IMR-90 (cell line): ENCODE data around the gene PTPN4. TPM values are rescaled to one million over a fixed set of nuclear protein-coding genes. Genes with fewer than 3 reads are reported as not detected.

Experiments
- ATAC-seq: fragments of 200-7000 bp; cut with Tn5 transposase; 2 replicates; pipeline ENCODE4 v1.9.1; 2020; ENCODE audit warnings: low read depth, mild to moderate bottlenecking, moderate library complexity
- BruUV-seq: library from RNA; stranded (reverse); fragments of 400-500 nt; replicated peaks from 2 replicates; lab custom pipeline; 2021; lab: Mats Ljungman, UMichigan
- CTCF ChIA-PET: fragments of 300-600 bp; formaldehyde crosslinking; extraction: SDS; loops from one replicate; lab custom pipeline; 2021; ENCODE audit warnings: antibody characterized with exemption; lab: Yijun Ruan, JAX
- POLR2A ChIA-PET: fragments of 300-600 bp; sonication (Branson Sonifier 250); formaldehyde crosslinking; loops from one replicate; lab custom pipeline; 2022; ENCODE audit warnings: antibody characterized with exemption; ENCODE audit not compliant: unreplicated experiment; lab: Charles Lee
- DNase-seq: peaks from one replicate; pipeline ENCODE4 v3.0.0; 2013
- H2AFZ ChIP-seq: replicated peaks from 2 replicates; pipeline ENCODE3; 2013; ENCODE audit warnings: low read length, mild to moderate bottlenecking; ENCODE audit not compliant: poor library complexity
- H2AK5ac ChIP-seq: 2 replicates; pipeline ENCODE4 v1.6.1; 2013; ENCODE audit warnings: low read depth, low read length, inconsistent platforms
- H2AK9ac ChIP-seq: replicated peaks from 2 replicates; pipeline ENCODE3; 2013; ENCODE audit warnings: mild to moderate bottlenecking, low read depth, low read length, moderate library complexity; ENCODE audit not compliant: poor library complexity
- H2BK120ac ChIP-seq: 2 replicates; pipeline ENCODE4 v1.6.1; 2013; ENCODE audit warnings: low read depth, low read length, inconsistent platforms
- H2BK15ac ChIP-seq: 3 replicates; pipeline ENCODE4 v1.6.1; 2013; ENCODE audit warnings: low read depth, low read length, inconsistent platforms
- H2BK20ac ChIP-seq: 2 replicates; pipeline ENCODE4 v1.6.1; 2013; ENCODE audit warnings: low read depth, mild to moderate bottlenecking, inconsistent platforms, low read length, moderate library complexity
- H2BK5ac ChIP-seq: 2 replicates; pipeline ENCODE4 v1.6.1; 2013; ENCODE audit warnings: mild to moderate bottlenecking, low read depth, low read length, inconsistent platforms; ENCODE audit not compliant: poor library complexity, severe bottlenecking
- H3K14ac ChIP-seq: replicated peaks from 2 replicates; pipeline ENCODE4 v1.6.1; 2013; ENCODE audit warnings: low read depth, low read length, inconsistent platforms
- H3K18ac ChIP-seq: 2 replicates; pipeline ENCODE4 v1.6.1; 2013; ENCODE audit warnings: low read depth, low read length, control low read depth
- H3K23ac ChIP-seq: 2 replicates; pipeline ENCODE4 v1.6.1; 2013; ENCODE audit warnings: low read depth, low read length, inconsistent platforms
- H3K27ac ChIP-seq: 2 replicates; pipeline ENCODE4 v1.5.1; 2013; ENCODE audit warnings: mild to moderate bottlenecking, control low read depth, low read length; ENCODE audit not compliant: insufficient read depth
- H3K27me3 ChIP-seq: 2 replicates; pipeline ENCODE4 v1.6.1; 2013; ENCODE audit warnings: low read length; ENCODE audit not compliant: control insufficient read depth, insufficient read depth
- H3K36me3 ChIP-seq: 2 replicates; pipeline ENCODE4 v1.6.1; 2013; ENCODE audit warnings: low read length, mixed read lengths; ENCODE audit not compliant: control insufficient read depth, insufficient read depth
- H3K4ac ChIP-seq: 2 replicates; pipeline ENCODE4 v1.6.1; 2013; ENCODE audit warnings: low read depth, low read length, inconsistent platforms
- H3K4me1 ChIP-seq: 2 replicates; pipeline ENCODE4 v1.6.1; 2013; ENCODE audit warnings: low read length, mixed read lengths; ENCODE audit not compliant: control insufficient read depth, insufficient read depth
- H3K4me2 ChIP-seq: 2 replicates; pipeline ENCODE4 v1.6.1; 2013; ENCODE audit warnings: low read depth, mild to moderate bottlenecking, control low read depth, low read length, moderate library complexity
- H3K4me3 ChIP-seq: 2 replicates; pipeline ENCODE4 v1.5.1; 2013; ENCODE audit warnings: low read depth, mild to moderate bottlenecking, control low read depth, low read length, moderate library complexity; ENCODE audit not compliant: insufficient read depth
- H3K56ac ChIP-seq: 2 replicates; pipeline ENCODE4 v1.6.1; 2013; ENCODE audit warnings: low read length, inconsistent platforms; ENCODE audit not compliant: insufficient read depth; ENCODE audit errors: extremely low read depth
- H3K79me1 ChIP-seq, 2 experiments: 2 replicates each; pipeline ENCODE4 v1.6.1; 2013; ENCODE audit warnings: low read length in 2 of 2, inconsistent platforms in 1 of 2, low read depth in 1 of 2
- H3K9ac ChIP-seq: 2 replicates; pipeline ENCODE4 v1.6.1; 2013; ENCODE audit warnings: low read depth, low read length, control low read depth
- H3K9me1 ChIP-seq: 2 replicates; pipeline ENCODE4 v1.6.1; 2013; ENCODE audit warnings: low read length, inconsistent platforms; ENCODE audit not compliant: insufficient read depth
- H3K9me3 ChIP-seq: 2 replicates; pipeline ENCODE4 v1.6.1; 2013; ENCODE audit warnings: low read length; ENCODE audit not compliant: control insufficient read depth, insufficient read depth
- H4K20me1 ChIP-seq: 2 replicates; pipeline ENCODE4 v1.6.1; 2013; ENCODE audit warnings: low read length, inconsistent platforms; ENCODE audit not compliant: insufficient read depth
- H4K5ac ChIP-seq: 2 replicates; pipeline ENCODE4 v1.6.1; 2013; ENCODE audit warnings: mild to moderate bottlenecking, low read depth, low read length, control low read depth
- H4K8ac ChIP-seq, 2 experiments: 2 replicates each; pipeline ENCODE4 v1.6.1; 2013; ENCODE audit warnings: low read depth in 2 of 2, low read length in 2 of 2, control low read depth in 1 of 2, inconsistent platforms in 1 of 2
- H4K91ac ChIP-seq: 2 replicates; pipeline ENCODE4 v1.6.1; 2013; ENCODE audit warnings: low read depth, low read length, inconsistent platforms; ENCODE audit not compliant: insufficient read depth
- BHLHE40 ChIP-seq: fragments of 150-350 bp; IDR thresholded peaks from 2 replicates; pipeline ENCODE4 v1.6.1; 2016; ENCODE audit warnings: mild to moderate bottlenecking, low read depth, low read length
- CEBPB ChIP-seq: IDR thresholded peaks from 2 replicates; pipeline ENCODE4 v1.6.1; 2012; ENCODE audit warnings: low read depth, low read length, improper control_type of control experiment
- CHD1 ChIP-seq: IDR thresholded peaks from 2 replicates; pipeline ENCODE4 v1.6.1; 2012; ENCODE audit warnings: low read depth, low read length, improper control_type of control experiment
- CTCF ChIP-seq: conservative IDR thresholded peaks from 2 replicates; pipeline ENCODE4 v1.5.1; 2012; ENCODE audit warnings: mild to moderate bottlenecking, low read depth, low read length, improper control_type of control experiment
- FOS ChIP-seq: fragments of 150-350 bp; IDR thresholded peaks from 2 replicates; pipeline ENCODE4 v1.6.1; 2016; ENCODE audit warnings: low read depth, low read length
- MAFK ChIP-seq: IDR thresholded peaks from 2 replicates; pipeline ENCODE4 v1.6.1; 2012; ENCODE audit warnings: low read depth, low read length, improper control_type of control experiment
- MAZ ChIP-seq: IDR thresholded peaks from 2 replicates; pipeline ENCODE4 v1.6.1; 2012; ENCODE audit warnings: low read depth, mild to moderate bottlenecking, low read length, improper control_type of control experiment, moderate library complexity, borderline replicate concordance
- MXI1 ChIP-seq: IDR thresholded peaks from 2 replicates; pipeline ENCODE4 v1.6.1; 2012; ENCODE audit warnings: low read depth, mild to moderate bottlenecking, low read length, moderate library complexity, borderline replicate concordance
- NFE2L2 ChIP-seq: fragments of 150-350 bp; IDR thresholded peaks from 2 replicates; pipeline ENCODE4 v1.6.1; 2016; ENCODE audit warnings: low read depth, mild to moderate bottlenecking, low read length
- POLR2A ChIP-seq: IDR thresholded peaks from 2 replicates; pipeline ENCODE4 v1.6.1; 2012; ENCODE audit warnings: mild to moderate bottlenecking, low read depth, low read length
- RAD21 ChIP-seq: IDR thresholded peaks from 2 replicates; pipeline ENCODE4 v1.6.1; 2012; ENCODE audit warnings: low read length, improper control_type of control experiment
- RCOR1 ChIP-seq: IDR thresholded peaks from 2 replicates; pipeline ENCODE4 v1.6.1; 2012; ENCODE audit warnings: mild to moderate bottlenecking, low read length, improper control_type of control experiment; ENCODE audit not compliant: insufficient replicate concordance
- RFX5 ChIP-seq: IDR thresholded peaks from 2 replicates; pipeline ENCODE4 v1.8.0; 2012; ENCODE audit warnings: low read depth, mild to moderate bottlenecking, low read length, moderate library complexity
- SMC3 ChIP-seq: fragments of 150-350 bp; IDR thresholded peaks from 2 replicates; pipeline ENCODE4 v1.6.1; 2016; ENCODE audit warnings: low read depth, mild to moderate bottlenecking, antibody characterized with exemption, low read length, moderate library complexity
- USF2 ChIP-seq: fragments of 150-350 bp; IDR thresholded peaks from 2 replicates; pipeline ENCODE4 v1.6.1; 2017; ENCODE audit warnings: mild to moderate bottlenecking, antibody characterized with exemption, low read length, low read depth
- WGBS, 2 experiments: methylation state at CpG; one replicate each; pipeline versions ENCODE4 v1.1.5 to v1.1.7; 2013; ENCODE audit warnings: missing lambda C conversion rate in 2 of 2; ENCODE audit not compliant: insufficient read length in 1 of 2; ENCODE audit errors: extremely low coverage in 2 of 2; 5-methylcytosine and 5-hydroxymethylcytosine counted together
- dilution Hi-C: fragments of 300-500 bp; cut with HindIII; formaldehyde crosslinking; loops from one replicate; pipeline ENCODE4 v1.14.3; 2018; ENCODE audit warnings: low sequenced_read_pairs; ENCODE audit not compliant: unreplicated experiment
- in situ Hi-C: fragments of 300-500 bp; cut with MboI; formaldehyde crosslinking; loops from 3 replicates; pipeline ENCODE4 v1.14.3; 2019; ENCODE audit warnings: low sequenced_read_pairs, inconsistent platforms, mixed read lengths
- intact Hi-C: fragments of 100-400 bp; cut with micrococcal nuclease; formaldehyde crosslinking; loops from 2 replicates; pipeline ENCODE4 v1.10.0; 2022
- polyA plus RNA-seq, 3 experiments: library from polyadenylated mRNA; depleted of rRNA; stranded (reverse); fragments of >200 nt; gene quantifications; 2 replicates each; pipeline ENCODE4 v1.2.3, GENCODE V29; 2012; ENCODE audit warnings: low replicate concordance in 1 of 3
- total RNA-seq: library from RNA; depleted of rRNA; stranded (reverse); fragments of >200 nt; gene quantifications from 2 replicates; pipeline ENCODE4 v1.2.3, GENCODE V29; 2012
- TF ChIP-seq, protein P1 (sequence below): fragments of 150-350 bp; IDR thresholded peaks from 2 replicates; pipeline ENCODE4 v1.6.1; 2016; ENCODE audit warnings: low read depth, mild to moderate bottlenecking, low read length, moderate library complexity, borderline replicate concordance

PTPN4 gene
- total and polyA plus RNA-seq, 2 of the 4 experiments (the other 2 are of a cell fraction), result 2.9 to 19.2 TPM

DNA sequence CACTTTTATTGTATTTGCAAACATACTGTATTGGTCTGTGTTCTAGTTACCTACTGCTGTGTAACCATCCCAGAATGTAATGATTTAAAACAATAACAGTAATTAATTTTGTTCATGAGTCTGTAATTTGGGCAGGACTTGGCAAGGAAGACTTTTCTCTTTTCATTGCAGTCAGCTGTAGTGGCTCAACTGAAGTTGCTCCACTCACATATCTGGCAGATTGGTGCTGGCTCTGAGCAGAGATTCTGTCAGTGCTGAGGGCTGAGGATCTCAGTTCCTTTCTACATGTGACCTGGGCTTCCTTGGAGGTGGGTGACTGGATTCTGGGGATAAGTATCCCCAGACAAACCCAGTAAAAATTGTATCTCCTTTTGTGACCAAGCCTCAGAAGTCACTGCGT, 26.6 kb downstream of the PTPN4 start:
- H2BK15ac ChIP-seq, result no peak overlapping the region
- TF ChIP-seq CTCF, result no peak
- TF ChIP-seq CEBPB, result no peak
- TF ChIP-seq POLR2A, result no peak
- TF ChIP-seq MXI1, result no peak
- TF ChIP-seq MAZ, result no peak
- TF ChIP-seq NFE2L2, result no peak
- no peak for TF ChIP-seq RCOR1
- no peak for TF ChIP-seq FOS
- no peak for TF ChIP-seq USF2
- no peak for TF ChIP-seq RAD21
- TF ChIP-seq CHD1, result no peak
- TF ChIP-seq, protein P1, sequence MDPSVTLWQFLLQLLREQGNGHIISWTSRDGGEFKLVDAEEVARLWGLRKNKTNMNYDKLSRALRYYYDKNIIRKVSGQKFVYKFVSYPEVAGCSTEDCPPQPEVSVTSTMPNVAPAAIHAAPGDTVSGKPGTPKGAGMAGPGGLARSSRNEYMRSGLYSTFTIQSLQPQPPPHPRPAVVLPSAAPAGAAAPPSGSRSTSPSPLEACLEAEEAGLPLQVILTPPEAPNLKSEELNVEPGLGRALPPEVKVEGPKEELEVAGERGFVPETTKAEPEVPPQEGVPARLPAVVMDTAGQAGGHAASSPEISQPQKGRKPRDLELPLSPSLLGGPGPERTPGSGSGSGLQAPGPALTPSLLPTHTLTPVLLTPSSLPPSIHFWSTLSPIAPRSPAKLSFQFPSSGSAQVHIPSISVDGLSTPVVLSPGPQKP, result no peak
- no peak for TF ChIP-seq RFX5
- TF ChIP-seq BHLHE40, result no peak
- no peak for TF ChIP-seq MAFK
- TF ChIP-seq SMC3, result no peak
- no peak overlapping the region for H3K4me2 ChIP-seq
- H3K9ac ChIP-seq, result no peak overlapping the region
- no peaks in the 10 kb centered on the region for H3K36me3 ChIP-seq
- peaks cover 1% of the 10 kb centered on the region; the same call in 1 of the 2 replicates for H3K9me3 ChIP-seq
- H3K27me3 ChIP-seq, result no peaks in the 10 kb centered on the region
- ChIA-PET POLR2A (no interaction called here), CTCF (no interaction called here)
- dilution Hi-C loops, result no loop called here
- ATAC-seq (no peak), DNase-seq (no peak)
- H3K9me1 ChIP-seq, result no peaks in the 10 kb centered on the region
- H3K23ac ChIP-seq, result no peak overlapping the region
- no peaks in the 10 kb centered on the region; the same call in 1 of the 2 replicates for H3K4me1 ChIP-seq
- H2BK20ac ChIP-seq, result no peak overlapping the region
- no peak overlapping the region for H2AK9ac ChIP-seq
- no peak overlapping the region for H3K27ac ChIP-seq
- H2BK5ac ChIP-seq, result no peak overlapping the region
- H2BK120ac ChIP-seq, result no peak overlapping the region
- no TSS peak for BruUV-seq
- no CpG with 5 or more reads among the region's 1 CpG for WGBS, 2 experiments
- H3K18ac ChIP-seq, result no peak overlapping the region
- in situ Hi-C loops, result no loop called here
- no peak overlapping the region for H3K56ac ChIP-seq
- no peak overlapping the region for H3K4ac ChIP-seq
- no peak overlapping the region for H3K4me3 ChIP-seq
- no peak overlapping the region for H4K91ac ChIP-seq
- no peak overlapping the region for H4K5ac ChIP-seq
- no peaks in the 10 kb centered on the region for H4K20me1 ChIP-seq
- no peak overlapping the region for H2AFZ ChIP-seq
- peaks cover 2 to 15% of the 10 kb centered on the region in 2 experiments; a peak in 2 of 4 replicates for H3K79me1 ChIP-seq
- intact Hi-C loops, result no loop called here
- H2AK5ac ChIP-seq, result no peak overlapping the region
- no peak overlapping the region for H3K14ac ChIP-seq
- H4K8ac ChIP-seq, result no peak overlapping the region
